ENCODE measurements around the gene RAB36. TPM values are rescaled to one million over a fixed set of nuclear protein-coding genes. Genes with fewer than 3 reads are reported as not detected.

Gene RAB36
- total RNA-seq, 1 donor from 2014 or later = 0.47 TPM

- intact Hi-C loops (cut with micrococcal nuclease) = no loop called here
These were observed 31.2 kb upstream of the RAB36 start for GRCh38 chr22:23113847-23114720.

DNA sequence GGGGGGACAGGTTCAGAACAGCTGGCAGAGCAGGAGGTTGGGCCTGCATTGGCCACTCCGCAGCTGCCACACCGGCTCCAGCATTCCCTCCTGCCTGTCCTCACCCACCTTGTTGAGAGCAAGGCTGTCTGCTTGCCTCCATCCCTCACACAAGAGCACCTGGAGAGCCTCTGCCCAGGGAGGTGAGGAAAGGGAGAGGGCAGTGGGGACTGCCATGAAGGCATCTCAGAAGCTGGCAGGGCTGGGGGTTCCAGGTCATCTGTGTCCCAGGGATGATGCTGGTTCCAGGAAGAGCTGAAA lies 30.6 kb upstream of the RAB36 start:
- no peaks in the 10 kb centered on the region for H3K27me3 ChIP-seq (ENCODE audit: low read depth)
- H3K36me3 ChIP-seq = no peaks in the 10 kb centered on the region
- TF ChIP-seq, protein P1, sequence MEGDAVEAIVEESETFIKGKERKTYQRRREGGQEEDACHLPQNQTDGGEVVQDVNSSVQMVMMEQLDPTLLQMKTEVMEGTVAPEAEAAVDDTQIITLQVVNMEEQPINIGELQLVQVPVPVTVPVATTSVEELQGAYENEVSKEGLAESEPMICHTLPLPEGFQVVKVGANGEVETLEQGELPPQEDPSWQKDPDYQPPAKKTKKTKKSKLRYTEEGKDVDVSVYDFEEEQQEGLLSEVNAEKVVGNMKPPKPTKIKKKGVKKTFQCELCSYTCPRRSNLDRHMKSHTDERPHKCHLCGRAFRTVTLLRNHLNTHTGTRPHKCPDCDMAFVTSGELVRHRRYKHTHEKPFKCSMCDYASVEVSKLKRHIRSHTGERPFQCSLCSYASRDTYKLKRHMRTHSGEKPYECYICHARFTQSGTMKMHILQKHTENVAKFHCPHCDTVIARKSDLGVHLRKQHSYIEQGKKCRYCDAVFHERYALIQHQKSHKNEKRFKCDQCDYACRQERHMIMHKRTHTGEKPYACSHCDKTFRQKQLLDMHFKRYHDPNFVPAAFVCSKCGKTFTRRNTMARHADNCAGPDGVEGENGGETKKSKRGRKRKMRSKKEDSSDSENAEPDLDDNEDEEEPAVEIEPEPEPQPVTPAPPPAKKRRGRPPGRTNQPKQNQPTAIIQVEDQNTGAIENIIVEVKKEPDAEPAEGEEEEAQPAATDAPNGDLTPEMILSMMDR (IDR thresholded peaks at IDR 0.05; ENCODE audit: borderline replicate concordance) = no peak
- intact Hi-C loops (cut with micrococcal nuclease) = no loop called here
- peaks cover 16% of the 10 kb centered on the region for H3K4me1 ChIP-seq
- no peak overlapping the region for H3K27ac ChIP-seq (replicated peaks)
- DNase-seq = no peak
- no peaks in the 10 kb centered on the region for H3K9me3 ChIP-seq (replicated peaks)
- no peak overlapping the region for H3K4me3 ChIP-seq

More at GRCh38 chr22:23113847-23114720, 31.2 kb upstream of the RAB36 start:
- Histone ChIP-seq H3K27me3 (ENCODE audit: low read depth) (no peaks in the 10 kb centered on the region), H3K36me3 (no peaks in the 10 kb centered on the region), H3K9me3 (replicated peaks) (no peaks in the 10 kb centered on the region), H3K27ac (replicated peaks) (no peak overlapping the region), H3K4me3 (no peak overlapping the region), H3K4me1 (peaks cover 15% of the 10 kb centered on the region)
- no peak for DNase-seq
- TF ChIP-seq, protein P1 (IDR thresholded peaks at IDR 0.05; ENCODE audit: borderline replicate concordance) = no peak

DNA sequence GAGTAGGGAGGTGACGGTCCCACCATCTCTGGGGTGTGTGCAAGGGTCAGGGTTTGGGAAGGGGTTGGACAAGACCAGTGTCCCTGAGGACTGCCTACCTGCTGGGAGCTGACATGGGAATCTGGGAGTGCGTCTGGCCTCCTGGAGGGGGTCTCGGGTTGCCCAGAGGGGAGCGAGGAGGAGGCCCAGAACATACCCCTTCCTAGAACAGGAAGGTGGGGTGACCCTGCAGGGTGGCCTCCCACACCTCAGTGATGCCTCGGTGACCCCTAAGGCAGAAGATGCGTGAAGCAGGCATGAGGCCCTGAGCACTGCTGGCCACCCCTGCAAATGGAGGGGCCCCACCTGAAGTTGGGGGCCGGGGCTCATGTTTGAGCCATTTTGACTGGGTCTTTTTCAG lies 29.9 kb upstream of the RAB36 start:
- no peak for DNase-seq
- H3K36me3 ChIP-seq = no peaks in the 10 kb centered on the region
- peaks cover 19% of the 10 kb centered on the region for H3K4me1 ChIP-seq
- H3K4me3 ChIP-seq = no peak overlapping the region
- H3K9me3 ChIP-seq (replicated peaks) = no peaks in the 10 kb centered on the region
- H3K27ac ChIP-seq (replicated peaks) = no peak overlapping the region
- intact Hi-C loops (cut with micrococcal nuclease) = no loop called here
- TF ChIP-seq, protein P1 (IDR thresholded peaks at IDR 0.05; ENCODE audit: borderline replicate concordance) = no peak
- H3K27me3 ChIP-seq (ENCODE audit: low read depth) = no peaks in the 10 kb centered on the region

GRCh38 chr22:23115825-23116494 lies 29.3 kb upstream of the RAB36 start:
- H3K4me3 ChIP-seq = no peak overlapping the region
- no peak for DNase-seq
- TF ChIP-seq, protein P1 (IDR thresholded peaks at IDR 0.05; ENCODE audit: borderline replicate concordance) = no peak
- H3K27me3 ChIP-seq (ENCODE audit: low read depth) = no peaks in the 10 kb centered on the region
- H3K27ac ChIP-seq (replicated peaks) = no peak overlapping the region
- H3K36me3 ChIP-seq = no peaks in the 10 kb centered on the region
- intact Hi-C loops (cut with micrococcal nuclease) = no loop called here
- H3K4me1 ChIP-seq = peaks cover 19% of the 10 kb centered on the region
- no peaks in the 10 kb centered on the region for H3K9me3 ChIP-seq (replicated peaks)

- intact Hi-C loops (cut with micrococcal nuclease) = no loop called here
These were observed 28.6 kb upstream of the RAB36 start for GRCh38 chr22:23116506-23117263.

More at GRCh38 chr22:23116506-23117263, 28.6 kb upstream of the RAB36 start:
- Histone ChIP-seq H3K27ac (replicated peaks) (no peak overlapping the region), H3K4me1 (peaks cover 19% of the 10 kb centered on the region), H3K36me3 (no peaks in the 10 kb centered on the region), H3K4me3 (no peak overlapping the region), H3K27me3 (ENCODE audit: low read depth) (no peaks in the 10 kb centered on the region), H3K9me3 (replicated peaks) (no peaks in the 10 kb centered on the region)
- DNase-seq = no peak
- TF ChIP-seq, protein P1 (IDR thresholded peaks at IDR 0.05; ENCODE audit: borderline replicate concordance) = no peak
